ENCODE results near the gene SLC7A6OS.

- TF ChIP-seq ZNF292 (tag by site-specific recombination; IDR thresholded peaks at IDR 0.05; ENCODE audit: borderline replicate concordance, low read depth) (no peak), CTCF (tag by site-specific recombination; IDR thresholded peaks at IDR 0.05) (no peak), GFI1B (tag by site-specific recombination; IDR thresholded peaks at IDR 0.05) (no peak), ELK4 (IDR thresholded peaks at IDR 0.05; ENCODE audit: borderline replicate concordance, low read depth, low read length) (no peak)
These were observed 21.2 kb upstream of the SLC7A6OS start for GRCh38 chr16:68331879-68332410.

Measured in HEK293 (cell line).